Measurements from ENCODE around the gene THAP9.

Gene THAP9

GRCh38 chr4:82919386-82919785 is 18.9 kb downstream of the THAP9 start:
- H3K4me1 ChIP-seq (ENCODE audit: control insufficient read depth, insufficient read depth, low read length): peaks cover 1% of the 10 kb centered on the region; the same call in 1 of the 2 replicates
- H3K4me3 ChIP-seq (ENCODE audit: low read depth, low read length): no peak overlapping the region
- H3K27ac ChIP-seq (ENCODE audit: low read depth, low read length): no peak overlapping the region
- no peaks in the 10 kb centered on the region for H3K9me3 ChIP-seq (ENCODE audit: control insufficient read depth, insufficient read depth, low read length)
- H3K27me3 ChIP-seq (ENCODE audit: control insufficient read depth, insufficient read depth, low read length): no peaks in the 10 kb centered on the region
- H3K9ac ChIP-seq (ENCODE audit: low read depth, low read length): no peak overlapping the region
- peaks cover 39% of the 10 kb centered on the region for H3K36me3 ChIP-seq (ENCODE audit: control insufficient read depth, insufficient read depth, low read length)

- Histone ChIP-seq H3K9ac (ENCODE audit: low read depth, low read length) (no peak overlapping the region), H3K27ac (ENCODE audit: low read depth, low read length) (no peak overlapping the region)
Observed at GRCh38 chr4:82921795-82922194, 21.3 kb downstream of the THAP9 start.

GRCh38 chr4:82930848-82931755 is 30.6 kb downstream of the THAP9 start:
- Histone ChIP-seq H3K27me3 (ENCODE audit: control insufficient read depth, insufficient read depth, low read length) (no peaks in the 10 kb centered on the region), H3K36me3 (ENCODE audit: control insufficient read depth, insufficient read depth, low read length) (peaks cover 26% of the 10 kb centered on the region), H3K9me3 (ENCODE audit: control insufficient read depth, insufficient read depth, low read length) (no peaks in the 10 kb centered on the region), H3K4me3 (ENCODE audit: low read depth, low read length) (no peak overlapping the region), H3K9ac (ENCODE audit: low read depth, low read length) (no peak overlapping the region), H3K27ac (ENCODE audit: low read depth, low read length) (no peak overlapping the region), H3K4me1 (ENCODE audit: control insufficient read depth, insufficient read depth, low read length) (no peaks in the 10 kb centered on the region)

More at GRCh38 chr4:82921795-82922194, 21.3 kb downstream of the THAP9 start:
- H3K27me3 ChIP-seq (ENCODE audit: control insufficient read depth, insufficient read depth, low read length): no peaks in the 10 kb centered on the region
- H3K9me3 ChIP-seq (ENCODE audit: control insufficient read depth, insufficient read depth, low read length): no peaks in the 10 kb centered on the region
- H3K4me1 ChIP-seq (ENCODE audit: control insufficient read depth, insufficient read depth, low read length): peaks cover 7% of the 10 kb centered on the region; the same call in 1 of the 2 replicates
- H3K36me3 ChIP-seq (ENCODE audit: control insufficient read depth, insufficient read depth, low read length): peaks cover 22% of the 10 kb centered on the region
- no peak overlapping the region for H3K4me3 ChIP-seq (ENCODE audit: low read depth, low read length)

GRCh38 chr4:82934441-82934840 is 33.9 kb downstream of the THAP9 start:
- peaks cover 47% of the 10 kb centered on the region for H3K36me3 ChIP-seq (ENCODE audit: control insufficient read depth, insufficient read depth, low read length)
- H3K27me3 ChIP-seq (ENCODE audit: control insufficient read depth, insufficient read depth, low read length): no peaks in the 10 kb centered on the region
- no peaks in the 10 kb centered on the region for H3K4me1 ChIP-seq (ENCODE audit: control insufficient read depth, insufficient read depth, low read length)
- H3K27ac ChIP-seq (ENCODE audit: low read depth, low read length): no peak overlapping the region
- no peak overlapping the region for H3K9ac ChIP-seq (ENCODE audit: low read depth, low read length)
- H3K4me3 ChIP-seq (ENCODE audit: low read depth, low read length): no peak overlapping the region
- no peaks in the 10 kb centered on the region for H3K9me3 ChIP-seq (ENCODE audit: control insufficient read depth, insufficient read depth, low read length)

GRCh38 chr4:82939414-82939813 is 38.9 kb downstream of the THAP9 start:
- Histone ChIP-seq H3K27ac (ENCODE audit: low read depth, low read length) (no peak overlapping the region), H3K27me3 (ENCODE audit: control insufficient read depth, insufficient read depth, low read length) (no peaks in the 10 kb centered on the region), H3K4me3 (ENCODE audit: low read depth, low read length) (no peak overlapping the region), H3K36me3 (ENCODE audit: control insufficient read depth, insufficient read depth, low read length) (peaks cover 38% of the 10 kb centered on the region), H3K4me1 (ENCODE audit: control insufficient read depth, insufficient read depth, low read length) (no peaks in the 10 kb centered on the region), H3K9ac (ENCODE audit: low read depth, low read length) (no peak overlapping the region), H3K9me3 (ENCODE audit: control insufficient read depth, insufficient read depth, low read length) (no peaks in the 10 kb centered on the region)

GRCh38 chr4:82947498-82947897 is 47.0 kb downstream of the THAP9 start:
- no peak overlapping the region for H3K9ac ChIP-seq (ENCODE audit: low read depth, low read length)
- H3K27ac ChIP-seq (ENCODE audit: low read depth, low read length): no peak overlapping the region
- H3K27me3 ChIP-seq (ENCODE audit: control insufficient read depth, insufficient read depth, low read length): no peaks in the 10 kb centered on the region
- no peaks in the 10 kb centered on the region for H3K9me3 ChIP-seq (ENCODE audit: control insufficient read depth, insufficient read depth, low read length)
- no peaks in the 10 kb centered on the region for H3K4me1 ChIP-seq (ENCODE audit: control insufficient read depth, insufficient read depth, low read length)
- H3K4me3 ChIP-seq (ENCODE audit: low read depth, low read length): no peak overlapping the region
- H3K36me3 ChIP-seq (ENCODE audit: control insufficient read depth, insufficient read depth, low read length): no peaks in the 10 kb centered on the region

- Histone ChIP-seq H3K27ac (ENCODE audit: low read depth, low read length) (no peak overlapping the region), H3K9ac (ENCODE audit: low read depth, low read length) (no peak overlapping the region), H3K4me1 (ENCODE audit: control insufficient read depth, insufficient read depth, low read length) (no peaks in the 10 kb centered on the region), H3K36me3 (ENCODE audit: control insufficient read depth, insufficient read depth, low read length) (no peaks in the 10 kb centered on the region), H3K4me3 (ENCODE audit: low read depth, low read length) (no peak overlapping the region), H3K9me3 (ENCODE audit: control insufficient read depth, insufficient read depth, low read length) (no peaks in the 10 kb centered on the region), H3K27me3 (ENCODE audit: control insufficient read depth, insufficient read depth, low read length) (no peaks in the 10 kb centered on the region)
Observed at GRCh38 chr4:82948647-82949204, 48.2 kb downstream of the THAP9 start.

- H3K9ac ChIP-seq (ENCODE audit: low read depth, low read length): no peak overlapping the region
- H3K4me1 ChIP-seq (ENCODE audit: control insufficient read depth, insufficient read depth, low read length): no peaks in the 10 kb centered on the region
- H3K27ac ChIP-seq (ENCODE audit: low read depth, low read length): no peak overlapping the region
- H3K9me3 ChIP-seq (ENCODE audit: control insufficient read depth, insufficient read depth, low read length): no peaks in the 10 kb centered on the region
- H3K36me3 ChIP-seq (ENCODE audit: control insufficient read depth, insufficient read depth, low read length): no peaks in the 10 kb centered on the region
- no peak overlapping the region for H3K4me3 ChIP-seq (ENCODE audit: low read depth, low read length)
- no peaks in the 10 kb centered on the region for H3K27me3 ChIP-seq (ENCODE audit: control insufficient read depth, insufficient read depth, low read length)
Observed at GRCh38 chr4:82951196-82951595, 50.7 kb downstream of the THAP9 start.

- H3K4me1 ChIP-seq (ENCODE audit: control insufficient read depth, insufficient read depth, low read length): no peaks in the 10 kb centered on the region
- no peaks in the 10 kb centered on the region for H3K36me3 ChIP-seq (ENCODE audit: control insufficient read depth, insufficient read depth, low read length)
- H3K9ac ChIP-seq (ENCODE audit: low read depth, low read length): no peak overlapping the region
- no peak overlapping the region for H3K4me3 ChIP-seq (ENCODE audit: low read depth, low read length)
- no peaks in the 10 kb centered on the region for H3K9me3 ChIP-seq (ENCODE audit: control insufficient read depth, insufficient read depth, low read length)
- no peaks in the 10 kb centered on the region for H3K27me3 ChIP-seq (ENCODE audit: control insufficient read depth, insufficient read depth, low read length)
- no peak overlapping the region for H3K27ac ChIP-seq (ENCODE audit: low read depth, low read length)
Observed at GRCh38 chr4:82954212-82954611, 53.7 kb downstream of the THAP9 start.

GRCh38 chr4:82957045-82957444 is 56.5 kb downstream of the THAP9 start:
- Histone ChIP-seq H3K9ac (ENCODE audit: low read depth, low read length) (no peak overlapping the region), H3K27me3 (ENCODE audit: control insufficient read depth, insufficient read depth, low read length) (no peaks in the 10 kb centered on the region)

GRCh38 chr4:82965763-82966162 is 65.2 kb downstream of the THAP9 start:
- Histone ChIP-seq H3K27me3 (ENCODE audit: control insufficient read depth, insufficient read depth, low read length) (no peaks in the 10 kb centered on the region), H3K36me3 (ENCODE audit: control insufficient read depth, insufficient read depth, low read length) (peaks cover 20% of the 10 kb centered on the region; the same call in 1 of the 2 replicates), H3K9me3 (ENCODE audit: control insufficient read depth, insufficient read depth, low read length) (no peaks in the 10 kb centered on the region), H3K9ac (ENCODE audit: low read depth, low read length) (no peak overlapping the region), H3K4me1 (ENCODE audit: control insufficient read depth, insufficient read depth, low read length) (no peaks in the 10 kb centered on the region), H3K27ac (ENCODE audit: low read depth, low read length) (no peak overlapping the region), H3K4me3 (ENCODE audit: low read depth, low read length) (no peak overlapping the region)

More at GRCh38 chr4:82957045-82957444, 56.5 kb downstream of the THAP9 start:
- no peaks in the 10 kb centered on the region for H3K4me1 ChIP-seq (ENCODE audit: control insufficient read depth, insufficient read depth, low read length)
- H3K4me3 ChIP-seq (ENCODE audit: low read depth, low read length): no peak overlapping the region
- H3K36me3 ChIP-seq (ENCODE audit: control insufficient read depth, insufficient read depth, low read length): no peaks in the 10 kb centered on the region
- no peaks in the 10 kb centered on the region for H3K9me3 ChIP-seq (ENCODE audit: control insufficient read depth, insufficient read depth, low read length)
- H3K27ac ChIP-seq (ENCODE audit: low read depth, low read length): no peak overlapping the region

Measured in HUES48 (cell line).